BE2C (cell line): ENCODE data around the gene NPHP1.
"Not testable (repeated sequence)": the region's sequence is repeated elsewhere in the genome, so short reads cannot be mapped to it uniquely, and the experiment has no call there.

Experiments
- DNase-seq: peaks from one replicate; pipeline ENCODE4 v3.0.0-alpha.2; 2020
- H3K27me3 ChIP-seq: fragments of 250-450 bp; sonication (Bioruptor Pico); 2 replicates; pipeline ENCODE4 v1.5.1; 2020; ENCODE audit warnings: mild to moderate bottlenecking
- H3K36me3 ChIP-seq: fragments of 250-450 bp; sonication (Bioruptor Pico); 2 replicates; pipeline ENCODE4 v1.5.1; 2020; ENCODE audit warnings: mild to moderate bottlenecking
- H3K4me1 ChIP-seq: fragments of 250-450 bp; sonication (Bioruptor Pico); 2 replicates; pipeline ENCODE4 v1.5.1; 2020
- H3K4me3 ChIP-seq: 2 replicates; pipeline ENCODE4 v1.5.1; 2011; ENCODE audit warnings: low read depth, low read length
- H3K9me3 ChIP-seq: fragments of 250-450 bp; sonication (Bioruptor Pico); 2 replicates; pipeline ENCODE4 v1.5.1; 2020
- CTCF ChIP-seq: IDR thresholded peaks from 2 replicates; pipeline ENCODE4 v1.5.1; 2012; ENCODE audit warnings: mild to moderate bottlenecking, low read depth, low read length

The NPHP1 gene

GRCh38 chr2:110113961-110114591, 90.7 kb downstream of the NPHP1 start:
- no peak overlapping the region for H3K4me3 ChIP-seq
- no peaks in the 10 kb centered on the region for H3K9me3 ChIP-seq
- no peak for DNase-seq
- H3K36me3 ChIP-seq: no peaks in the 10 kb centered on the region
- no peak for TF ChIP-seq CTCF
- no peaks in the 10 kb centered on the region for H3K27me3 ChIP-seq
- no peaks in the 10 kb centered on the region for H3K4me1 ChIP-seq

- not testable (repeated sequence) for H3K36me3 ChIP-seq, H3K4me1 ChIP-seq, DNase-seq, H3K9me3 ChIP-seq, H3K27me3 ChIP-seq, H3K4me3 ChIP-seq
Measured at GRCh38 chr2:110108291-110108690, 96.5 kb downstream of the NPHP1 start.

GRCh38 chr2:110107092-110108079, 97.4 kb downstream of the NPHP1 start:
- no peaks in the 10 kb centered on the region for H3K36me3 ChIP-seq
- H3K9me3 ChIP-seq: no peaks in the 10 kb centered on the region
- H3K4me3 ChIP-seq: no peak overlapping the region
- no peaks in the 10 kb centered on the region for H3K4me1 ChIP-seq
- H3K27me3 ChIP-seq: no peaks in the 10 kb centered on the region
- no peak for DNase-seq
- no peak for TF ChIP-seq CTCF

- no peak for TF ChIP-seq CTCF
- DNase-seq: no peak
- no peaks in the 10 kb centered on the region for H3K9me3 ChIP-seq
- H3K36me3 ChIP-seq: no peaks in the 10 kb centered on the region
- H3K4me3 ChIP-seq: no peak overlapping the region
- H3K27me3 ChIP-seq: no peaks in the 10 kb centered on the region
- H3K4me1 ChIP-seq: no peaks in the 10 kb centered on the region
Measured at GRCh38 chr2:110106642-110107041, 98.2 kb downstream of the NPHP1 start.

GRCh38 chr2:110105608-110106467, 99.0 kb downstream of the NPHP1 start:
- H3K4me3 ChIP-seq: no peak overlapping the region

More at GRCh38 chr2:110105608-110106467, 99.0 kb downstream of the NPHP1 start:
- no peaks in the 10 kb centered on the region for H3K36me3 ChIP-seq
- TF ChIP-seq CTCF: no peak
- H3K4me1 ChIP-seq: no peaks in the 10 kb centered on the region
- no peaks in the 10 kb centered on the region for H3K9me3 ChIP-seq
- H3K27me3 ChIP-seq: no peaks in the 10 kb centered on the region
- DNase-seq: no peak
